ENCODE measurements around the gene KLF7. TPM values are rescaled to one million over a fixed set of nuclear protein-coding genes. Genes with fewer than 3 reads are reported as not detected.
A peak's percentile ranks its signal among the peaks of the same experiment; 100 is the strongest.

The KLF7 gene
- total and polyA plus RNA-seq, 7 donors: 1.1 to 13.5 (median 5.4) TPM

DNA sequence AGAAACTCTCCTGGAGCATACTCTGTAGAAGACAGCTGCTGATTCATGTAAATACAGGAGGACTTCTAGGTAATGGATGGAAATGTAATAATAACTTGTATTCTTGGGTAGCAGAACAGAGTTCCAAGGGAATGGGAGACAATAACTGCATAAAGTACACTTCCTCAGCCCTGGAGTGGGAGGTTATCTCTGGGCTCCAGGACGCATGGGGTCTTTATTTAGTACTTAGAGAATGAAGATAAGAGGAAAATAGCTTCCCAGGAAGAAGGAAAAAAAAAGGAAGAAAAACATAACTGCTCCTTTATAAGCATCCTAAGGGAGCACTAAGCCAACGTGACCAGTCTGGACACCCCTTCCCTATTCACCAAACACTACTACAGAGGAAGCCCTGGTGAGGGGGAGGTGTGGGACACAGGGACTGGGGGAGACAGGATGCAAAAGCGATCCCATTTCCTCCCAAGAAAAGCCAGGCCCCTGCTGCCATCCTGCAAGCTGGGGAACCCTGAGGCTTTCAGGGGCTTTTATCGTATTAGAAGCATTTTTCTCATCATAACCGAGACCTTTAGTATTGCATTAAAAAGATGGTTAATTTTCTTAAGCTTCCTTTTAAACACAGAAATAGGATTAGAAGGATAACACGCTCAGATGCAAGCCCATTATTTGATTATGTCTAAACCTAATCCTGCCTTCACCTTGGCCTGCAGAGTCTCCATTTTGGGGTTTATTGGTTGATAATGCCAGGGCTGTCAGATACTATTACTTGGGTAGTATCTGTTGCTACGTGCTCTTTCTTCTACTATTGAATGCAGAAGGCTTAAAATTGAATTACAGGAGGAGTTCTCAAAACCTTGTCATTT lies 78.5 kb downstream of the KLF7 start:
- Histone ChIP-seq H3K9me3 (no peaks in the 10 kb centered on the region), H3K4me3 (no peak overlapping the region), H3K27ac (peak overlapping the region; percentile 7), H3K27me3 (ENCODE audit: insufficient read depth in 3 of 3, low read length in 2 of 3) (no peaks in the 10 kb centered on the region), H3K4me1 (peaks cover 33% of the 10 kb centered on the region), H3K36me3 (ENCODE audit: insufficient read depth in 1 of 2, low read depth in 1 of 2) (peaks cover 0 to 5% of the 10 kb centered on the region in 2 donors)
- ATAC-seq (no peak), DNase-seq (no peak)
- TF ChIP-seq, protein P1, sequence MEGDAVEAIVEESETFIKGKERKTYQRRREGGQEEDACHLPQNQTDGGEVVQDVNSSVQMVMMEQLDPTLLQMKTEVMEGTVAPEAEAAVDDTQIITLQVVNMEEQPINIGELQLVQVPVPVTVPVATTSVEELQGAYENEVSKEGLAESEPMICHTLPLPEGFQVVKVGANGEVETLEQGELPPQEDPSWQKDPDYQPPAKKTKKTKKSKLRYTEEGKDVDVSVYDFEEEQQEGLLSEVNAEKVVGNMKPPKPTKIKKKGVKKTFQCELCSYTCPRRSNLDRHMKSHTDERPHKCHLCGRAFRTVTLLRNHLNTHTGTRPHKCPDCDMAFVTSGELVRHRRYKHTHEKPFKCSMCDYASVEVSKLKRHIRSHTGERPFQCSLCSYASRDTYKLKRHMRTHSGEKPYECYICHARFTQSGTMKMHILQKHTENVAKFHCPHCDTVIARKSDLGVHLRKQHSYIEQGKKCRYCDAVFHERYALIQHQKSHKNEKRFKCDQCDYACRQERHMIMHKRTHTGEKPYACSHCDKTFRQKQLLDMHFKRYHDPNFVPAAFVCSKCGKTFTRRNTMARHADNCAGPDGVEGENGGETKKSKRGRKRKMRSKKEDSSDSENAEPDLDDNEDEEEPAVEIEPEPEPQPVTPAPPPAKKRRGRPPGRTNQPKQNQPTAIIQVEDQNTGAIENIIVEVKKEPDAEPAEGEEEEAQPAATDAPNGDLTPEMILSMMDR (IDR thresholded peaks at IDR 0.05): no peak
- WGBS, 3 donors: 77 to 84% (median 83%) methylated on average over 7 of the region's 7 CpGs
- intact Hi-C loops (cut with DNase I): no loop called here

DNA sequence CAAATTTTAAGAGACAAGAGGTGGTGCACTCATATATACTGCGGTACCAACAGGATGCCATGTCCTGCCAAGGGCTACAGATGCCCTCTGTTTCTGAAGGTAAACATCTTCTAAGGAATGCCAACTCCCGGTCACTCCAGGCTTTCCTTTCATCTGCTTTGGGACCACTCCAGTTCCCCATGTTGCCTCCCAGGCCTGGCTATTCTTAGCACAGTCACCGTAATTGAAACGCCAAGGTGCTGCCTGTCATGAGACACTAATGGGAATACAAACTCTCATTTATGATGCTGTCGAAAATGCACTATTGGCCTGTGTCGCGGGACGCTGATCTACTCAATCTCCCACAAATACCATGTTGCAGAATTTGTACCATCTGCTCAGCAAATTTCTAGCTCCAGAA lies 79.6 kb downstream of the KLF7 start:
- 27 to 41% (median 34%) methylated on average over 8 of the region's 8 CpGs for WGBS, 3 donors
- TF ChIP-seq, protein P1 (IDR thresholded peaks at IDR 0.05): no peak
- H3K27ac ChIP-seq: peak overlapping the region; percentile 5
- peaks cover 5 to 6% of the 10 kb centered on the region in 2 donors for H3K36me3 ChIP-seq (ENCODE audit: insufficient read depth in 1 of 2, low read depth in 1 of 2)
- ATAC-seq (peak; percentile 74 to 92 (median 82)), DNase-seq (peak in 1 of 2 donors; percentile 43)
- no peaks in the 10 kb centered on the region for H3K27me3 ChIP-seq (ENCODE audit: insufficient read depth in 3 of 3, low read length in 2 of 3)
- H3K4me3 ChIP-seq: no peak overlapping the region
- H3K4me1 ChIP-seq: peaks cover 24% of the 10 kb centered on the region
- intact Hi-C loops (cut with DNase I): no loop called here
- no peaks in the 10 kb centered on the region for H3K9me3 ChIP-seq

DNA sequence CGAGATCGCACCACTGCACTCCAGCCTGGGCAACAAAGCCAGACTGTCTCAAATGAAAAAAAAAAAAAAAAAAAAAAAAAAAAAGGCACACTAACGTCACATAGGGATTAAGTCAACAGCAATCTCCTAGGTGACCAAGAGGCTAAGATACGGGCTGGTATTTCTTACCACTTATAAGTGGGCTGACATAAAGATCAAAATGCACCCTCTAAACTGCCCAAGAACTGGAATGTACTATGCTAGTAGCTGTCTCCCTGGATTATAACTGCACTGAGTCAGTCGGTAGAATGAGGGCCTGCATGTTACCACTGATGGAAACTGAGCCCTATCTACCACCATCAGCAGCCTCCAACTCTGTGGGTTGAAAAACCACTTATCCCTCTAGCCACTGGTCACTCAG lies 80.6 kb downstream of the KLF7 start:
- Histone ChIP-seq H3K4me1 (peaks cover 13% of the 10 kb centered on the region), H3K9me3 (no peaks in the 10 kb centered on the region), H3K36me3 (ENCODE audit: insufficient read depth in 1 of 2, low read depth in 1 of 2) (peaks cover 5 to 17% of the 10 kb centered on the region in 2 donors), H3K27me3 (ENCODE audit: insufficient read depth in 3 of 3, low read length in 2 of 3) (no peaks in the 10 kb centered on the region), H3K4me3 (no peak overlapping the region), H3K27ac (no peak overlapping the region)
- TF ChIP-seq, protein P1 (IDR thresholded peaks at IDR 0.05): no peak
- intact Hi-C loops (cut with DNase I): no loop called here
- ATAC-seq: no peak
- 88 to 95% (median 94%) methylated on average over 5 of the region's 5 CpGs for WGBS, 3 donors
- DNase-seq: no peak

DNA sequence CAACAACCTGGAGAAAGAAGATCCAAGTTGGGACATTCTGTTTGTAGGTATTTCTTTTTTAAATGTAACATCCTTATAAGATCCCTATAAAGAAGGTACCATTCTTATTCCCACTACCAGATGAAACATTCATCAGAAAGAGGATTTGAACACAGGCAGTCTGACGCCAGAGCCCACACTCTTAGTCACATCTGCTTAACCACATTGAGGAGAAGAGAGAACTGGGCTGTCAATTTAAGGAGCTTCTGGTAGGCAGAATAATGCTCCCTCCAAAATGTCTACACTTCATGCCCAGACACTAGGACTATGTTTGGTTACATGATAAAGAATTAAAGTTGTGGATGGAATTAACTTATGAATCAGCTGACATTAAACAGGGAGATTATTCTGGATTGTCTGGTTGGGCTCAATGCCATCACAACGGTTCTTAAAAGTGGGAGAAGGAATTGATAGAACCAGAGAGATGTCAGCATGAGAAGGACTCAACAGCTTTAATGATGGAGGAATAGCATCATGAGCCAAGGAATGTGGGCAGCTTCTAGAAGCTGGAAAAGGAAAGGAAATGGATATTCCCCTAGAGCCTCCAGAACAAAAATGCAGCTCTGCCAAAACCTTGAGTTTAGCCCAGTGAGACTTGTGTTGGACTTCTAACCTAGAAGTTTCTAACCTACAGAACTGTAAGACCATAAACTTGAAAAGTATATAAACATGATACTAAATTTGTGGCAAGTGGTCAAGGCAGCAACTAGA lies 82.2 kb downstream of the KLF7 start:
- peaks cover 8 to 23% of the 10 kb centered on the region in 2 donors for H3K36me3 ChIP-seq (ENCODE audit: insufficient read depth in 1 of 2, low read depth in 1 of 2)
- H3K4me1 ChIP-seq: peaks cover 12% of the 10 kb centered on the region
- H3K27ac ChIP-seq: no peak overlapping the region
- intact Hi-C loops (cut with DNase I): no loop called here
- TF ChIP-seq, protein P1 (IDR thresholded peaks at IDR 0.05): no peak
- H3K27me3 ChIP-seq (ENCODE audit: insufficient read depth in 3 of 3, low read length in 2 of 3): no peaks in the 10 kb centered on the region
- H3K9me3 ChIP-seq: no peaks in the 10 kb centered on the region
- peak in 1 of 4 donors; percentile 18 for ATAC-seq
- WGBS, 3 donors: 50 to 66% (median 58%) methylated on average over 2 of the region's 2 CpGs
- DNase-seq: no peak
- no peak overlapping the region for H3K4me3 ChIP-seq

Measured in psoas muscle (tissue), 8 donors.